Gastrocnemius medialis (tissue), 4 donors: Measurements from ENCODE around the gene IFNW1. TPM values are rescaled to one million over a fixed set of nuclear protein-coding genes. Genes with fewer than 3 reads are reported as not detected.

Experiments used
- ATAC-seq, 2 donors: fragments of 150-250 bp; one replicate each; pipeline ENCODE4 v1.9.1; 2016
- DNase-seq, 2 donors: peaks; one replicate each; pipeline ENCODE4 v3.0.0-alpha.2; 2019
- H3K27ac ChIP-seq, 4 donors: fragments of 200-600 bp; sonication (generic); 1 replicate in 1 of 4; 2 replicates in 3 of 4; pipeline ENCODE4 v1.5.1; 2016 to 2018; ENCODE audit warnings: mild to moderate bottlenecking in 2 of 4, moderate library complexity in 1 of 4
- H3K27me3 ChIP-seq, 3 donors: fragments of 200-600 bp; sonication (generic) in 2 of 3; 1 replicate in 1 of 3; 2 replicates in 2 of 3; pipeline versions ENCODE4 v1.5.1 to v1.6.0; 2016 to 2019; ENCODE audit warnings: mild to moderate bottlenecking in 1 of 3, moderate library complexity in 1 of 3
- H3K36me3 ChIP-seq, 2 donors: fragments of 200-600 bp; sonication (generic) in 1 of 2; one replicate each; pipeline ENCODE4 v1.5.1; 2017 to 2018
- H3K4me1 ChIP-seq, 2 donors: fragments of 200-600 bp; sonication (generic) in 1 of 2; one replicate each; pipeline ENCODE4 v1.5.1; 2016 to 2017; ENCODE audit warnings: mild to moderate bottlenecking in 2 of 2
- H3K4me3 ChIP-seq, 4 donors: fragments of 200-600 bp; sonication (generic) in 3 of 4; 1 replicate in 1 of 4; 2 replicates in 3 of 4; pipeline ENCODE4 v1.5.1; 2016 to 2019; ENCODE audit warnings: mild to moderate bottlenecking in 2 of 4
- H3K9me3 ChIP-seq, 3 donors: fragments of 200-600 bp; sonication (generic) in 2 of 3; 1 replicate in 1 of 3; 2 replicates in 2 of 3; pipeline ENCODE4 v1.5.1; 2016 to 2019
- POLR2A ChIP-seq, 2 donors: fragments of 450-650 bp; IDR thresholded peaks; one replicate each; pipeline ENCODE4 v1.6.1; 2017; ENCODE audit warnings: antibody characterized with exemption in 2 of 2, mild to moderate bottlenecking in 2 of 2, moderate library complexity in 2 of 2
- in situ Hi-C, 4 donors: fragments of 200-750 bp; cut with MboI; loops; one replicate each; pipeline versions ENCODE4 v1.15.0 to v1.8.0; 2017; ENCODE audit warnings: low sequenced_read_pairs in 4 of 4
- intact Hi-C: fragments of 100-400 bp; cut with DNase I; formaldehyde crosslinking; loops from one replicate; pipeline ENCODE4 v1.15.1; 2023; ENCODE audit warnings: low total_unique reads
- total RNA-seq, 4 donors: library from RNA; depleted of rRNA; stranded (reverse); fragments of >200 nt; gene quantifications; one replicate each; pipeline versions ENCODE4 v1.1.0 to v1.2.3, GENCODE V29; 2016
- TF ChIP-seq, protein P1 (sequence below), 5 experiments: fragments of 450-650 bp in 3 of 5; fragments of 200-600 bp in 2 of 5; sonication (generic) in 2 of 5; IDR thresholded peaks in 4 of 5; conservative IDR thresholded peaks in 1 of 5; 1 replicate in 4 of 5; 2 replicates in 1 of 5; pipeline ENCODE4 v1.5.1; 2016 to 2019; ENCODE audit warnings: antibody characterized with exemption in 5 of 5, mild to moderate bottlenecking in 3 of 5, moderate library complexity in 3 of 5

The IFNW1 gene
- total RNA-seq, 4 donors from 2014 or later, result not detected

DNA sequence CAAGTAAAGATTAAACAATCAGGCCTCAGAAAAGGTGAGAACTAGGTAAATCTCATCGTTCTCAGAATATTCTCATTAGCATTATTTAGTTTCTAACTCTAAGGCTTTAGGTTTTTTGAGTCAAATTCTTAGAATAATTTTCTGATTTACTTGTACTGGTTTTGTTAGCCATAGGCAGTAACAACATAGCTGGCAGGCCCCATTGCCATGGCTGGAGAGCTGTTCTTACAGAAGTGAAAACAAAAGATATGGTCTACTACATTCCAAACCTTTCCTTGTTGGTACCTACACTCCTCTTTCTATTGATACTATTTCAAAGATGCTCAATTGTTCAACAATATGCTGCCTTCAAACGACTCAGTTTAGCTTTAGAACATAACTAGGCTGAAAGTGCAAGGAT is 27.3 kb downstream of the IFNW1 start:
- DNase-seq, result no peak
- Histone ChIP-seq H3K36me3 (no peaks in the 10 kb centered on the region), H3K27me3 (no peaks in the 10 kb centered on the region), H3K4me3 (no peak overlapping the region), H3K9me3 (no peaks in the 10 kb centered on the region), H3K4me1 (no peaks in the 10 kb centered on the region), H3K27ac (no peak overlapping the region)
- intact Hi-C loops, result loop anchor here (5.0 kb wide), 2 partner anchors 172 to 227 kb away; no protein-coding TSS in a partner anchor
- no peak for ATAC-seq
- TF ChIP-seq POLR2A (IDR thresholded peaks at IDR 0.05), result no peak
- TF ChIP-seq, protein P1, sequence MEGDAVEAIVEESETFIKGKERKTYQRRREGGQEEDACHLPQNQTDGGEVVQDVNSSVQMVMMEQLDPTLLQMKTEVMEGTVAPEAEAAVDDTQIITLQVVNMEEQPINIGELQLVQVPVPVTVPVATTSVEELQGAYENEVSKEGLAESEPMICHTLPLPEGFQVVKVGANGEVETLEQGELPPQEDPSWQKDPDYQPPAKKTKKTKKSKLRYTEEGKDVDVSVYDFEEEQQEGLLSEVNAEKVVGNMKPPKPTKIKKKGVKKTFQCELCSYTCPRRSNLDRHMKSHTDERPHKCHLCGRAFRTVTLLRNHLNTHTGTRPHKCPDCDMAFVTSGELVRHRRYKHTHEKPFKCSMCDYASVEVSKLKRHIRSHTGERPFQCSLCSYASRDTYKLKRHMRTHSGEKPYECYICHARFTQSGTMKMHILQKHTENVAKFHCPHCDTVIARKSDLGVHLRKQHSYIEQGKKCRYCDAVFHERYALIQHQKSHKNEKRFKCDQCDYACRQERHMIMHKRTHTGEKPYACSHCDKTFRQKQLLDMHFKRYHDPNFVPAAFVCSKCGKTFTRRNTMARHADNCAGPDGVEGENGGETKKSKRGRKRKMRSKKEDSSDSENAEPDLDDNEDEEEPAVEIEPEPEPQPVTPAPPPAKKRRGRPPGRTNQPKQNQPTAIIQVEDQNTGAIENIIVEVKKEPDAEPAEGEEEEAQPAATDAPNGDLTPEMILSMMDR (IDR thresholded peaks at IDR 0.05 in 4 of 5, conservative IDR thresholded peaks at IDR 0.05 in 1 of 5), result no peak
- in situ Hi-C loops, result loop anchor here (5.0 to 25.0 kb wide), 7 partner anchors 227 to 1627 kb away; no protein-coding TSS in a partner anchor

DNA sequence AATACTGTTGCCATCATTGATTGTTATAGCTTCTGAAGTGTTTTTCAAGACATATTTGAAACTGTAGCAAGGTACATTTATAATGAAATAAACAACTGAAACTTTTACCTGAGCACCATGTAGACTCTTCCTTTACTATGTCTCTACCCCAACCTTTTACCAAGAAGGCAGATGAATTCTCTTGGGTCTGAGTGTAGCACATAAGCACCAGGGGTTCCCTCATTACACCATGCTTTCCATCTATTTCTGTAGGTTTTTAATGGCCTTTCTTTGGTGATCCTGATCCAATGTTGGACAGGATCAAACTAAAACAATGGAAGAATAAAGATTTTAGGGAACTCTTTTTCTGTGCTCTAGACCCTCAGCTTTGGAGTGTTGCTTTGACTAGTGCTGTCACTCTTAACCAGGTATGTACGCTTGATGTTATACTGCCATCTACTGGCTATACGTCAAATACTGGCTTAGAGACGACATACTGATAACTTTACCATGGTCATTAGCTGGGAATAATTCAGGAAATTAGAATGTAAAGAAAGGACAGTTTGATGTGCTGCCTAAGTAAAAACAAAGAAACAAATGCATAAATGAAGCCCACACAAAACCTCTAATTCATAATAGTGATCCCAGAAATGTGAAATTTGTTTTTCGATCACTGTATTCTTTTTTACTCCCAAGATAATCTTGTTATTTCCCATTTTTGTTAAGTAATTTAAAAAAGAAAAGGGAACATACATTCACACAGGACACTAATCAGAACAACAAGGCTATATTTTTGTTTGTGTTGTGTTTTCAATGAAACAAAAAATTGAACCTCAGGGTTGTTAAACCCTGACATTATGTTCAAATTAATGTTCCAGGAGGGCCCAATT is 30.7 kb downstream of the IFNW1 start:
- no peak overlapping the region for H3K4me3 ChIP-seq
- no peak for DNase-seq
- no peak for TF ChIP-seq POLR2A (IDR thresholded peaks at IDR 0.05)
- TF ChIP-seq, protein P1 (IDR thresholded peaks at IDR 0.05 in 4 of 5, conservative IDR thresholded peaks at IDR 0.05 in 1 of 5), result peak; percentile 37 to 80 (median 70)
- in situ Hi-C loops (loop anchor here (5.0 to 25.0 kb wide), 7 partner anchors 224 to 1624 kb away; no protein-coding TSS in a partner anchor), intact Hi-C loops (loop anchor here (5.0 kb wide), 2 partner anchors 169 to 224 kb away; no protein-coding TSS in a partner anchor)
- no peaks in the 10 kb centered on the region for H3K27me3 ChIP-seq
- peak; percentile 54 to 84 for ATAC-seq
- no peaks in the 10 kb centered on the region for H3K36me3 ChIP-seq
- H3K4me1 ChIP-seq, result no peaks in the 10 kb centered on the region
- H3K27ac ChIP-seq, result no peak overlapping the region
- no peaks in the 10 kb centered on the region for H3K9me3 ChIP-seq

DNA sequence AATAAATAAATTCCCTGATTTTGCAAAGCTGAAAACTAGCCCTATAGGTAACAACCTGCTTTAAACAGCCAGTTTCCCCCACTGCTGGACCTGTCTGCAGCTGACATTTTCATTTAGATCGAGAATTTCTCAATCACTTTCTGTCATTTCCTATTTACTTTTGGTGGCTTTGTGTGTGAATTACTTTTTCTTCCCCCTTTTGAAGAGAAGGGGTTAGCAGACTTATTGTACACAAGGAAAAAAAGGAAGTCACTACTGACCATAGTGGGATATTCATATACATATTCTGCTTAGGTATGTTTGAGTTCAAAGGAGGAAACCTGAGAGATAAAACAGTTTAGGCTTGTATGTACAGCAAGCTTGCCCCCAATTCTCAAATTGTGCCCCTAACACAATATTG is 36.8 kb downstream of the IFNW1 start:
- in situ Hi-C loops, result loop anchor here in 3 of 4 donors (25.0 kb wide), 3 partner anchors 217 to 1617 kb away; no protein-coding TSS in a partner anchor
- intact Hi-C loops, result no loop called here

DNA sequence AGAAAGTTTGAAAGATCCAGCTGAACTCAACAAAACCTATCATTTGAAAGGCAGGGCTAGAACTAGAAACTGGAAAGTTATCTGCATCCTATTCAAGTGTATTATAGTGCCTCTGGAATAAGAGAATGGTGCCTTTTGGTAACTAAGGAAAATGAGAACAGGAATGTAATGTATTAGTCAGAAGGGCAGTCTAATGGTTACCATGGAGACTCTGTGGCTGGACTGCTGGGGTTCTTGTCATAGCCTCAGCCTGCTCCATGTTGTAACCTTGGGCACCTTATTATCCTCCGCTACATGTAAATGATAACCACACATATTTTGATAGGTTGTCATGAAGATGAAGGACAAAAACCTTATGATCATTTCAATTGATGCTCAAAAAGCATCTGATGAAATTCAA is 39.3 kb downstream of the IFNW1 start:
- TF ChIP-seq POLR2A (IDR thresholded peaks at IDR 0.05), result no peak
- TF ChIP-seq, protein P1 (IDR thresholded peaks at IDR 0.05 in 4 of 5, conservative IDR thresholded peaks at IDR 0.05 in 1 of 5), result no peak
- intact Hi-C loops (no loop called here), in situ Hi-C loops (loop anchor here in 3 of 4 donors (25.0 kb wide), 3 partner anchors 215 to 1615 kb away; no protein-coding TSS in a partner anchor)
- ATAC-seq (no peak), DNase-seq (no peak)
- H3K27ac ChIP-seq, result no peak overlapping the region
- H3K4me1 ChIP-seq, result no peaks in the 10 kb centered on the region
- no peaks in the 10 kb centered on the region for H3K36me3 ChIP-seq
- no peak overlapping the region for H3K4me3 ChIP-seq
- H3K27me3 ChIP-seq, result no peaks in the 10 kb centered on the region
- H3K9me3 ChIP-seq, result no peaks in the 10 kb centered on the region

More for the DNA sequence above, 36.8 kb downstream of the IFNW1 start:
- no peaks in the 10 kb centered on the region for H3K9me3 ChIP-seq
- no peaks in the 10 kb centered on the region for H3K27me3 ChIP-seq
- ATAC-seq (no peak), DNase-seq (no peak)
- H3K27ac ChIP-seq, result no peak overlapping the region
- no peaks in the 10 kb centered on the region for H3K4me1 ChIP-seq
- H3K4me3 ChIP-seq, result no peak overlapping the region
- no peak for TF ChIP-seq POLR2A (IDR thresholded peaks at IDR 0.05)
- TF ChIP-seq, protein P1 (IDR thresholded peaks at IDR 0.05 in 4 of 5, conservative IDR thresholded peaks at IDR 0.05 in 1 of 5), result no peak
- no peaks in the 10 kb centered on the region for H3K36me3 ChIP-seq
